ENCODE data around the gene GSS. TPM values are rescaled to one million over a fixed set of nuclear protein-coding genes. Genes with fewer than 3 reads are reported as not detected.

GSS gene
- total RNA-seq (2022; extraction: Qiagen RNA extraction; ENCODE audit: low read depth), result 52.5 to 61.5 TPM (median 57.1 TPM) in 5 replicates

GRCh38 chr20:34955231-34956040 lies at the start of gene GSS, which contains the start of gene MYH7B:
TSS of gene GSS (minus strand) at chr20:34955806. CDS start at chr20:34951852, 3,954 bp downstream.
TSS of gene MYH7B (plus strand) at chr20:34955868. CDS start at chr20:34978006, 22,138 bp downstream.

Other genes with a start within 250 kb of the GSS start
- 16.9 to 21.0 TPM (median 18.9 TPM) in 5 replicates for gene NCOA6, start 130.2 kb downstream of the GSS start, total RNA-seq (2022; extraction: Qiagen RNA extraction; ENCODE audit: low read depth)
- 6.5 to 8.1 TPM (median 7.1 TPM) in 5 replicates for gene GGT7, start 83.0 kb downstream of the GSS start, total RNA-seq (2022; extraction: Qiagen RNA extraction; ENCODE audit: low read depth)
- 8.7 to 10.1 TPM (median 9.1 TPM) in 5 replicates for gene ACSS2, start 79.2 kb downstream of the GSS start, total RNA-seq (2022; extraction: Qiagen RNA extraction; ENCODE audit: low read depth)
- gene MYH7B, start 62 bp upstream of the GSS start, total RNA-seq (2022; extraction: Qiagen RNA extraction; ENCODE audit: low read depth), result 0.02 to 0.20 TPM (median 0.06 TPM) in 4 of 5 replicates, not detected in the other
- gene TRPC4AP, start 137.0 kb upstream of the GSS start, total RNA-seq (2022; extraction: Qiagen RNA extraction; ENCODE audit: low read depth), result 52.0 to 59.2 TPM (median 57.5 TPM) in 5 replicates
- 40.2 to 48.7 TPM (median 48.1 TPM) in 5 replicates for gene EDEM2, start 191.5 kb upstream of the GSS start, total RNA-seq (2022; extraction: Qiagen RNA extraction; ENCODE audit: low read depth)
- 92.4 to 129 TPM (median 124 TPM) in 5 replicates for gene PROCR, start 216.3 kb upstream of the GSS start, total RNA-seq (2022; extraction: Qiagen RNA extraction; ENCODE audit: low read depth)